ENCODE measurements around the gene DHX8. TPM values are rescaled to one million over a fixed set of nuclear protein-coding genes. Genes with fewer than 3 reads are reported as not detected.
A peak's percentile ranks its signal among the peaks of the same experiment; 100 is the strongest.

The DHX8 gene
- total and polyA plus RNA-seq, 2 of the 8 experiments (the other 6 are each of a cell fraction or from before 2014, with no cell fraction given), result 30.5 to 59.4 TPM

DNA sequence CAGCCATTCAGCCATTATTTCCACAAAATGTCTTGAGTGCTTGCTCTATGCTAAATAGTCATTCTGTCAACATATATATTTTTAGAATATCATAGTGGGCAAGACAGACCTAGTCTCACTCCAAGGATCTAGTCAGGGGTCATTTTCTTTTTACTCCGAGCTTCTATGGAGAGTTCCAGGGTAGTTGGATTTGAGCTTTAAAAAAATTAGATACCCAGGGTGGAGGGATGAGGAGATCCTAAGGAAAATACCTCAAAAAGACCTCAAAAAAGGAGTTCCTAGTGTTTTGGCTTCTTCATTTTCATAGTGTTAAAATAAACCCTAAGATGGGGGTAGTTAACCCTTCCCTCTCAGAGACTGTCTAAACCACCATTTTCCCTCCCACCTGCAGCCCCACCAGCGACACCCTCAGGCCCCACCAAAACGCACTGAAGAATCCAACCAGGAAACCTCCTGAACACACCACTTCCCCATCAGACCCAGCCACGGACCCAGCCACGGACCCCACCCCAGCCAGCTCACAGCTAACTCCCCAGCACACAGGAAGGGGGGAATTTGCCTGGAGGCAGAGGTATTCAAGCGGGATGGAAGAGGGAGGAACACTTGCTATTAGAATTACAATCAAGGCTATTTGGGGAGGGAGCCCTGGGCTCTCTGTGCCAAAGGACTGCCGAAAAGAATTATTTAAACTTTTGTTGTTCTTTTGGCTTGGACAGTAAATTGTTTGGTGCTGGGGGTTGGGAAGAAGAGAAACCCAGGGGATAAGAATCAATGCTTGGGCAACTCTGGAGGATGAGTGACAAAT lies 60.2 kb downstream of the DHX8 start:
- DNase-seq (ENCODE audit: low read depth in 1 of 2, low spot score in 2 of 2) (no peak), FAIRE-seq (no peak)
- Histone ChIP-seq H2AK5ac (ENCODE audit: low read depth, low read length) (0 out of 2 replicates have a peak overlapping the region, but pooled peaks have one; percentile 40), H3K27me3 (replicated peaks in 1 of 4; ENCODE audit: control insufficient read depth in 3 of 4, extremely low read depth in 1 of 4, insufficient read depth in 3 of 4, low read length in 3 of 4) (peaks cover 0 to 12% (median 7%) of the 10 kb centered on the region in 4 experiments; a peak in 5 of 7 replicates), H4K91ac (replicated peaks; ENCODE audit: insufficient read length, low read length) (peak overlapping the region; percentile 79), H2BK15ac (ENCODE audit: low read length) (no peak overlapping the region), H3K36me3 (ENCODE audit: control insufficient read depth in 2 of 4, insufficient read depth in 4 of 4, low read length in 3 of 4) (no peaks in the 10 kb centered on the region), H3K56ac (replicated peaks; ENCODE audit: insufficient read length, low read depth, low read length) (no peak overlapping the region), H3K14ac (ENCODE audit: insufficient read length) (no peak overlapping the region), H2BK20ac (ENCODE audit: low read length) (peak overlapping the region; percentile 87; the same call in 1 of the 2 replicates), H2AFZ (ENCODE audit: low read length) (no peak overlapping the region), H3K4me3 (ENCODE audit: extremely low read depth in 1 of 4, insufficient read depth in 2 of 4, low read depth in 3 of 4, low read length in 4 of 4) (peak overlapping the region; percentile 56 to 71 (median 64)), H4K5ac (ENCODE audit: insufficient read length, low read depth, low read length) (peak overlapping the region; percentile 52), H3K23ac (ENCODE audit: insufficient read length) (no peak overlapping the region), H3K23me2 (ENCODE audit: low read depth, low read length) (peaks cover 19% of the 10 kb centered on the region), H3K4me2 (ENCODE audit: insufficient read depth in 1 of 2, low read depth in 2 of 2, low read length in 2 of 2) (peak overlapping the region; percentile 78 to 88), H2BK120ac (replicated peaks; ENCODE audit: low read depth, low read length) (no peak overlapping the region), H4K20me1 (replicated peaks in 1 of 2; ENCODE audit: control insufficient read depth in 1 of 2, insufficient read depth in 2 of 2, low read length in 2 of 2) (peaks cover 2 to 10% of the 10 kb centered on the region in 2 experiments), H3K4ac (replicated peaks; ENCODE audit: insufficient read length, low read depth, low read length) (peak overlapping the region; percentile 17), H3K79me2 (ENCODE audit: control insufficient read depth in 1 of 2, insufficient read depth in 2 of 2, low read length in 2 of 2) (peaks cover 20 to 58% of the 10 kb centered on the region in 2 experiments; a peak in 3 of 4 replicates), H3K4me1 (replicated peaks in 1 of 4; ENCODE audit: control insufficient read depth in 3 of 4, insufficient read depth in 4 of 4, low read length in 3 of 4) (peaks cover 28 to 38% (median 33%) of the 10 kb centered on the region in 4 experiments), H2BK12ac (ENCODE audit: low read depth, low read length) (peak overlapping the region; percentile 41; the same call in 1 of the 2 replicates), H3K18ac (ENCODE audit: extremely low read depth, low read length) (no peak overlapping the region; the same call in 1 of the 2 replicates), H3K27ac (ENCODE audit: low read depth, low read length) (no peak overlapping the region), H3K9me3 (ENCODE audit: insufficient read depth in 2 of 2, low read depth in 1 of 2, low read length in 1 of 2) (no peaks in the 10 kb centered on the region), H3K9ac (replicated peaks in 1 of 4; ENCODE audit: extremely low read depth in 1 of 4, low read depth in 3 of 4, low read length in 3 of 4) (peak overlapping the region in 1 of 4 experiments; percentile 73; a peak in 1 of 7 replicates), H2BK5ac (ENCODE audit: low read depth, low read length) (peak overlapping the region; percentile 95; the same call in 1 of the 2 replicates), H4K8ac (ENCODE audit: extremely low read depth, insufficient read depth, low read length) (no peak overlapping the region), H3K79me1 (ENCODE audit: low read depth, low read length) (peaks cover 11% of the 10 kb centered on the region)
- 12% methylated on average over 7 of the region's 7 CpGs; no CpG with 5 or more reads in 1 of the 2 experiments for WGBS, 2 experiments (ENCODE audit: extremely low coverage in 1 of 2, insufficient coverage in 1 of 2, insufficient read length in 1 of 2, insufficient replicate concordance in 2 of 2, low coverage in 1 of 2, low lambda C conversion rate in 2 of 2, missing lambda C conversion rate in 1 of 2)
- ChIA-PET CTCF (ENCODE audit: partially characterized antibody) (interaction anchor here (0.6 to 2.4 kb wide), 14 partner anchors 8 to 216 kb away, joined by 3 to 14 read pairs (median 4); partner anchors contain the start of gene DHX8), POLR2A (ENCODE audit: partially characterized antibody) (interaction anchor here (0.7 to 12.8 kb wide), 7 partner anchors 15 to 999 kb away, joined by 3 to 345 read pairs (median 3); no protein-coding TSS in a partner anchor)
- no peak for TF ChIP-seq RFX5 (IDR thresholded peaks at IDR 0.05; ENCODE audit: borderline replicate concordance, low read depth, low read length)
- no peak for TF ChIP-seq PHF8 (conservative IDR thresholded peaks at IDR 0.05; ENCODE audit: low read depth, low read length)
- TF ChIP-seq HDAC6 (IDR thresholded peaks at IDR 0.05; ENCODE audit: low read depth, low read length), result no peak
- no peak for TF ChIP-seq CBX8 (IDR thresholded peaks at IDR 0.05; ENCODE audit: borderline replicate concordance, low read depth, low read length)
- TF ChIP-seq, protein P1, sequence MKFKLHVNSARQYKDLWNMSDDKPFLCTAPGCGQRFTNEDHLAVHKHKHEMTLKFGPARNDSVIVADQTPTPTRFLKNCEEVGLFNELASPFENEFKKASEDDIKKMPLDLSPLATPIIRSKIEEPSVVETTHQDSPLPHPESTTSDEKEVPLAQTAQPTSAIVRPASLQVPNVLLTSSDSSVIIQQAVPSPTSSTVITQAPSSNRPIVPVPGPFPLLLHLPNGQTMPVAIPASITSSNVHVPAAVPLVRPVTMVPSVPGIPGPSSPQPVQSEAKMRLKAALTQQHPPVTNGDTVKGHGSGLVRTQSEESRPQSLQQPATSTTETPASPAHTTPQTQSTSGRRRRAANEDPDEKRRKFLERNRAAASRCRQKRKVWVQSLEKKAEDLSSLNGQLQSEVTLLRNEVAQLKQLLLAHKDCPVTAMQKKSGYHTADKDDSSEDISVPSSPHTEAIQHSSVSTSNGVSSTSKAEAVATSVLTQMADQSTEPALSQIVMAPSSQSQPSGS (IDR thresholded peaks at IDR 0.05; ENCODE audit: low read length), result no peak
- TF ChIP-seq, protein P2, sequence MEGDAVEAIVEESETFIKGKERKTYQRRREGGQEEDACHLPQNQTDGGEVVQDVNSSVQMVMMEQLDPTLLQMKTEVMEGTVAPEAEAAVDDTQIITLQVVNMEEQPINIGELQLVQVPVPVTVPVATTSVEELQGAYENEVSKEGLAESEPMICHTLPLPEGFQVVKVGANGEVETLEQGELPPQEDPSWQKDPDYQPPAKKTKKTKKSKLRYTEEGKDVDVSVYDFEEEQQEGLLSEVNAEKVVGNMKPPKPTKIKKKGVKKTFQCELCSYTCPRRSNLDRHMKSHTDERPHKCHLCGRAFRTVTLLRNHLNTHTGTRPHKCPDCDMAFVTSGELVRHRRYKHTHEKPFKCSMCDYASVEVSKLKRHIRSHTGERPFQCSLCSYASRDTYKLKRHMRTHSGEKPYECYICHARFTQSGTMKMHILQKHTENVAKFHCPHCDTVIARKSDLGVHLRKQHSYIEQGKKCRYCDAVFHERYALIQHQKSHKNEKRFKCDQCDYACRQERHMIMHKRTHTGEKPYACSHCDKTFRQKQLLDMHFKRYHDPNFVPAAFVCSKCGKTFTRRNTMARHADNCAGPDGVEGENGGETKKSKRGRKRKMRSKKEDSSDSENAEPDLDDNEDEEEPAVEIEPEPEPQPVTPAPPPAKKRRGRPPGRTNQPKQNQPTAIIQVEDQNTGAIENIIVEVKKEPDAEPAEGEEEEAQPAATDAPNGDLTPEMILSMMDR (IDR thresholded peaks at IDR 0.05; ENCODE audit: control extremely low read depth in 1 of 3, insufficient read depth in 1 of 3, low read depth in 1 of 3, low read length in 3 of 3), result peak; percentile 12 to 40 (median 22); a peak in 3 of 4 replicates

Measured in H1 (cell line).